Measurements from ENCODE around the gene SIVA1.

SIVA1 gene

GRCh38 chr14:104786091-104786586, 33.2 kb downstream of the SIVA1 start:
- TF ChIP-seq CTCF (IDR thresholded peaks at IDR 0.05; ENCODE audit: low read depth, low read length), result no peak
- DNase-seq (ENCODE audit: extremely low read depth, low read depth), result no peak

DNA sequence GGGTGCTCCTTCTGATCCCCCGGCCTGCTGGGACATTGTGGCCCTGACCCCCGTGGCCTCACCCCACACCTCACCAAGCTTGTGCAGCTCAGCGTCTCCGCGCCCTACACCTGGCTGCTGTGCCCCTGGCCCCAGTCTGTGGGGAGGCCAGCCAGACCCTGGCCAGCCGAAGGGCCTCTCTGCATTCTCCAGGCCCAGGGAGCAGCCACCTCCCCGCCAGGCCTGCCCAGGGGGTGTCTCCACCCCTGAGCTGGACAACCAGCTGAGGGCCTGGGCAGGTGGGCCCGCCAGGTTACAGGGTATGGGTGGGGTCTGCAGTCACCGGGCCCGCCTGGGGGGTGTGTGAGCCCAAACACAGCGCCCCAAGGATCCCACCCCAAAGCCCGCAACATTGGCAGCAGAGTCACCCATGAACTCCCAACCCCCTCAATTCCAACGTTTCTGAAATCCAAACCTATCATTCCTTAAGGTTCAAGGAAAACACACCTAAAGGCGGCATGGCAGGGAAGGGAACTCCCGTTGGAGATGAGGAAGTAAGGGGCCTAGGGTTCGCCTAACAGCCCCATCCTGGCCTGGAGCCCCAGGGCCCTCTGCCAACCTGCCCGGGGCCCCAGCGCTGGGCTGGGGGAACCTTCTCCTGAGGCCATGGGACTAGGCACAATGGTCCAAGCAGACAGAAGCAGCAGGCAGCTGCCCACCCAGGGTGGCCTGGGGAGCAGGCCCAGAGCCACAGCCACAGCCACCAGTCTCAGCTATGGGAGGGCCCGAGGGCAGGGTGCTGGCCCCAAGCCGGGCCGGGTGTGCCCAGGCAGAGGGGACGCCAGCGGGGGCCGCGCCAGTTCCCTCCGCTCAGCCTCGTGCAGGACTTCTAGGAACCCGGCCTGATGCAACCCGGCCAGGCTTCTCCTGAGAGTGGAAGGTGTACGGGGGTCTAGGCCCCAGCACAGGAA, 34.1 kb downstream of the SIVA1 start:
- no peak for TF ChIP-seq CTCF (IDR thresholded peaks at IDR 0.05; ENCODE audit: low read depth, low read length)
- no peak for DNase-seq (ENCODE audit: extremely low read depth, low read depth)

GRCh38 chr14:104787736-104788135, 34.8 kb downstream of the SIVA1 start:
- TF ChIP-seq CTCF (IDR thresholded peaks at IDR 0.05; ENCODE audit: low read depth, low read length), result no peak
- DNase-seq (ENCODE audit: extremely low read depth, low read depth), result no peak

DNA sequence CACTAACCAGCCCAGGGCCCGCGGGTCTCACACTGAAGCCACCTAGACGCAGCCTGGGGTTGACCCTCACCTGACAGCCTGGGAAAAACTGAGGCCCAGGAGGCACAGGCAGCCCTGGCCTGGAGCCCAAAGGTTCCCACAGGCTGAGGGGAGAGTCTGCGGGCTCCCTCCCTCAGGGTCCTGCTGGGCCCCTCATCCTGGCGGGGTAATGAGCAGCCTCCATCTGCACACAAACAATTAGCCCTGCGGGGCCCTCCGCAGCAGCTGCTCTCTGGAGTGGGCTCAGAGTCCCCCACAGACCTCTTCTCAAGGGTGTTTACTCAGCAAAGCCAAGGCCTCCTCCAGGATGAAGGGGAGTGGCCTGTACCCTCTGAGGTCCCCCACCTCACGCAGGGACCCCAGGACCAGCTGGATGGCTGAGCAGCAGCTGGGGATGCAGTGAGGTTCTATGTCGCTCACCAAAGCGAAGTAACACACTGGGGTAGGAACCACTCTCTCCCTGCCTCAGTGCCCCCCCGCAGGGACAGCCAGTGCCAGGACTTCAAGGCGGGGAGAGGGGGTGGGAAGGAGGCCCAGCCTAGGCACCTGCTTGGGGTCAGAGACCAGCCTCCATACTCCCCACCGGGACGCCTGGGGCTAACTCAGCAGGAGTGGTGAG, 35.3 kb downstream of the SIVA1 start:
- no peak for DNase-seq (ENCODE audit: extremely low read depth, low read depth)

GRCh38 chr14:104788873-104789663, 36.1 kb downstream of the SIVA1 start:
- TF ChIP-seq CTCF (IDR thresholded peaks at IDR 0.05; ENCODE audit: low read depth, low read length), result no peak
- no peak for DNase-seq (ENCODE audit: extremely low read depth, low read depth)

More for the DNA sequence above, 35.3 kb downstream of the SIVA1 start:
- TF ChIP-seq CTCF (IDR thresholded peaks at IDR 0.05; ENCODE audit: low read depth, low read length), result no peak

- no peak for DNase-seq (ENCODE audit: extremely low read depth, low read depth)
- no peak for TF ChIP-seq CTCF (IDR thresholded peaks at IDR 0.05; ENCODE audit: low read depth, low read length)
Measured at GRCh38 chr14:104789752-104790743, 37.1 kb downstream of the SIVA1 start.

Measured in AG09319 (cell line).